Fibroblast of peridontal ligament (primary cell): Measurements from ENCODE around the gene SLC43A3.

Experiments
- DNase-seq: peaks from one replicate; pipeline ENCODE4 v3.0.0-alpha.2; 2010; ENCODE audit errors: extremely low read depth

SLC43A3 gene

DNA sequence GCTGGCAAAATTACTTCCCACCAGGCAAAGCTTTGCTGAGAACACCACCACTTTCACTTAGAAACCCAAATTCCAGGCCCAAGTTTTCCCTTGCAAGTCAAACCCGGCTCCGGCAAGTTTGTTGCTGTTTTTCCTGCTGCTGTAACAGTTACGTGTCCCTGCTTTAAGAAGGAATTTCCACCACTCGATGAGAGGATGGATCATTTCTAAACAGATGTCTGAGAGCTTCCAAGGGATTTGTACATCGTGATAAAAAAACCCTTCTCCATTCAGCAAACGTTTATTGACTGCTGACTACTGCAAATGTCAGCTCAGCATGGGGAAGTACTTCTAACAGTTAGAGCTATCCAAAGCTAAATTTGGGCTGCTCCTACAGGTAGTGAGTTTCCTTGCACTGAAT is 69.1 kb downstream of the SLC43A3 start:
- DNase-seq: no peak

- DNase-seq: no peak
These were observed 69.6 kb downstream of the SLC43A3 start for GRCh38 chr11:57357310-57357709.
